DMS153 treated with DMSO at 0.1 percent for 48 hours (cell line): ENCODE data around the gene WFDC8.

Source experiments
- DNase-seq: peaks from one replicate; lab custom pipeline; 2025; ENCODE audit not compliant: unreplicated experiment; lab: John Stamatoyannopoulos, UW

The WFDC8 gene

DNA sequence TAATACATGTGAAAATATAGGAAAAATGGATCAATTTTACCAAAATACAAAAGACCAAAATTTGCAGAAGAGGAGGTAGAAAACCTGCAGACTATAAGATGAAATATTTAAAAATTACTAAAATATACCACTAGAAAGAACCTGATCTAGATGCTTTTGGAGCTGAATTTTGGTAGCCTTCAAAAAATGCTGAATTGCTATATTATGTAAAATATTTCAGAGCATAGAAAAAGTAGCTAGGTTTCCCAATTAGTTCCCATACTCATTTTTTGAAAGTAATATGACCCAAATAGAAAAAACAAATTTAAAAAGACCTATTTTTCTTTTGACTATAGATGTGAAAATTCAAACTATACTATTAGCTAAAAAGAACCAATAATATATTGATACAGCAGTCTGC lies 28.3 kb downstream of the WFDC8 start:
- DNase-seq, result no peak

DNA sequence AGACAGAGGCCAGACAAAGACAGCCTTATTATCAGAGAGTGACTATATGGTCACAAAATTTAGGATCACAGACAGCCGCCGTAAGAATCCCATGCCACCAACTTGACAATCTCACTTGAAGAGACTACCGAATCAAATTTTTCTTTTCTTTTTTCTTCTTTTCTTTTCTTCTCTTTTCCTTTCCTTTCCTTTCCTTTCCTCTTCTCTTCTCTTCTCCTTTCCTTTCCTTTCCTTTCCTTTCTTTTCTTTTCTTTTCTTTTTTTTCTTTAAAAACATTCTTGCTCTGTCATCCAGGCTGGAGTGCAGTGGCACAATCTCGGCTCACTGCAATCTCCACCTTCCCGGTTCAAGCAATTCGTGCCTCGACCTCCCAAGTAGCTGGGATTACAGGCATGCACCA lies 30.7 kb downstream of the WFDC8 start:
- no peak for DNase-seq

DNA sequence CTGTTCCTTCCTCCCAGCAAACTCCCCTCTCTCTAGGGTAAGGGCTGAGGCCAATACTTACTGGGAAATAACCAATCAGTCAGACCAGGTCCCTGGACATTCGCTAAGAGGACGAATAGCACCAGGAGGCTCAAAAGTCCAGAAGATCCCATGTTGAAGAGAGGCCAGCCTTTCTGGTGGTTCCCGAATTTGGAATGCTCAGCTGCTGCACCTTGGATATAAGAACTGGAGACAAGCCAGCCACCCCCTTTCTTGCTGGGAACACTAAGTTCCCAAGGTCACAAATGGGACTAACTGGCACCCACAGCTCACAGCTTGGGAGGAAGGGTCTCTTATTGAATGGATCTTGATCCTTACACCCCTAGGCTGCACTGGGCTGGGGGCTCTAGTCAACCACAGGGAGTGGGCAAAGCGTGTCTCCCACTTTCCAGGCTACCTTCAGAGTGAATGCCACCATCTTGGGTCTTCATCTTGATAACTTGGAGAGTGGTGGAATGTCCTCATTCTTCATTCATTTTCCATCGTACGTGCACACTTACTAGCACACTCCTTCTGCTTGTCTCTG lies 31.8 kb downstream of the WFDC8 start, which contains the start of gene EPPIN:
Gene EPPIN, minus strand, starts transcription at position 196 of the 565 bp plus-strand sequence. Its CDS starts 44 bp downstream, at position 152.
- DNase-seq, result no peak

DNA sequence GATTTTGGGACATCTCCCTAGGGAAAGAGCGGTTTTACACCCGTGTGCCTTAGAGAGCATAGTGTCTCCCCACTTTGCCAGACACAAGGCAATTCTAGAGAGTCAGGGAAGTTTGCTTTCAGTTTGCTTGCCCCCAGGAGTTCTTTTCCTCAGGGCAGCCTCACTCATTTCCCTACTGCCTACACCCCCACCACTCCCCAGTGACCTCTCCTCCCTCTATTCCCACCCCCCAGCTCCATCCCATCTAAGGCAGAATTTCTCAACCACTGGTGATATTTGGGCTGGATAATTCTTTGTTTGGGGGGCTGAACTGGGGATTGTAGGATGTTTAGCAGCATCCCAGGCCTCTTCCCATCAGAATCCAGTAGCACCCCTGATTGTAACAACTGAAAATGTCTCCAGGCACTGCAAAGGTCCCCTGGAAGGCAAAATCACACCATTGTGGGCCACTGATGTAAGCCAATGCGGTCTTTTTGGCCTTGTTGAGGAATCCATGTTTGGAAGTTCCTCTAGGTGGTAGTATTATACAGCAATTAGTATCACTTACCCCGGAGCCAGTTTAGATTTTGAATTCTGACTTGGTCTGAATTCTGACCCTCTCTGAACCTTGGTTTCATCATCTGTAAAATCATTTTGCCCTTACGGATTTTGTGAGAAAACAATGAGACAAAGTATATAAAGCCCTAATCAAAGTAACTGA lies 33.2 kb downstream of the WFDC8 start:
- no peak for DNase-seq

DNA sequence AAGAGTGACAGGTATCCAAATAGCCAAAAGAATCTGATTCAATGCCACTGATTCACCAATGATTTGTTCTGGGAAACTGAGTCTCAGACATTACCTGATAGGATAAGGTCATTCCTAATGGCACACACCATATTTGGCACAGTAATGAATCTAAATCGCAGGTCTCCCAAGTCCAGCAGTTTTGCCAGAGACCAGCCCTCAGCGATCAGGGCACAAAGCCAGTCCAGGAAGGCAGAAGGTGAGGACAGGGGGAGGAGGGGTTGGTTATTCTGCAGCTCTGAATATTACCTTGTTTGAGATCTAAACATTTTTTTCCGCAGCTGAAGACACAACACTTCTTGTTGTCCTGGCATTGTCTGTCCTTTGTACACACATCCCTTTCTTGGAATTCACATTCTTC lies 33.7 kb downstream of the WFDC8 start:
- DNase-seq, result no peak

DNA sequence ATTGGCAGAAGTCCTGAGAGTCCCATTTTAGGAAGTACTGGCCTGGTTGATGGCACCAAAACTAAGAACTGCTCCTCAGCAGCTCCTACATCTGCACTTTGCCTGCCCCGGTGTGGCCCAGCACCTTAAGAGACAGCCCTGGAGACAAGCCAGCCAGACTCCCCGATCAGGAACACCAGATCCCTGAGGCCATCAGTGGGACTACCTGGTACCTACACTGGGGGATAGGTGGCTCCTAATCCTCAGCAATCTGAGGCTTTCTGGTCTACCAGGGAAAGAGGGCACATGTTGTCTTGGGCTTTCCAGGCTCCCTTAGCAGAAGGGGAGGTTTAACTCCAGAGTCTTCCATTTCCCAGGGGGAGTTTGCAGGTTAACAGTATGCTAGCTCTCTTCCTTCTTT lies 39.7 kb downstream of the WFDC8 start, which contains the start of gene WFDC6:
Gene WFDC6, minus strand, starts transcription at position 101 of the 400 bp plus-strand sequence. Its CDS starts 75 bp downstream, at position 26.
- no peak for DNase-seq

DNA sequence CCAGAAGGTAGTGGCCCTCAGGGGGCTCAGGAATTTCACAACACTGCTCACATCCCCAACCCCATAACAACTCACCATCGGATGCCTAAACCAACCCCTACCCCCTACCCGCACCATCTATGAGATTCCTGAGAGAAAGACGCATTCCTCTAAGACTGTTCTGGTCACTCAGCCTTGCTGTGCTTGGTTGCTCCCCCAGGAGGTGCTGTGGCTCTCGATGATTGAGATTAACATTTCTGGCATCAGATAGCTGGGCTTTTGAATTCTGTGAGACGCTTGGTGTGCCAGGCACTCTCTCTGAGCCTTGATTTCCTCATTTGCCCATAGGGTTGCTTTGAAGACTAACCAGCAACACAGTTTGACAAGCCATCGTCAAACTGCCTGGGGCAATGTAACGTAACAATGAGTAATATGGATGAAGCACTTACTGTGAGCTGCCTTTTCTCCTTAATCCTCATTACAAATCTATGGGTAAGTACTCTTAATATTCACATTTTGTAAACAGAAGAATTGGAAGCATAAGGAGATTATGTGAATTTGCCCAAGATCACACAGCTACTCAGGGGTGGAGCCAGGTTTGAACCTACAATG lies 40.8 kb downstream of the WFDC8 start:
- DNase-seq, result no peak

DNA sequence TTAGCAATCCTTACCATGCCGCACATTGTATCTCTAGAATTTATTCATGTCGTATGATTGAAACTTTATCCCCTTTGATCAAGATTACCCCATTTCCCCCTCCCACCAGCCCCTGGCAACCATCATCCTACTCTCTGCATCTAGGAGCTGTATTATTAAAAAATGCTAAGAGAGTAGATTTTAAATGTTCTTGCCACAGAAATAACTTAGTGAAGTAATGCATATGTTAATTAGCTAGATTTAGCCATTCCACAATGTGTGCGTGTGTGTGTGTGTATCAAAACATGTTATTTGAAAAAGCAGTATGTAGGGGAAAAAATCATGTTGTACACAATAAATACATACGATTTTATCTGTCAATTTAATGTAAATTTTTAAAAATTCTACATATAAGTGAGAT lies 51.8 kb downstream of the WFDC8 start:
- DNase-seq, result no peak

DNA sequence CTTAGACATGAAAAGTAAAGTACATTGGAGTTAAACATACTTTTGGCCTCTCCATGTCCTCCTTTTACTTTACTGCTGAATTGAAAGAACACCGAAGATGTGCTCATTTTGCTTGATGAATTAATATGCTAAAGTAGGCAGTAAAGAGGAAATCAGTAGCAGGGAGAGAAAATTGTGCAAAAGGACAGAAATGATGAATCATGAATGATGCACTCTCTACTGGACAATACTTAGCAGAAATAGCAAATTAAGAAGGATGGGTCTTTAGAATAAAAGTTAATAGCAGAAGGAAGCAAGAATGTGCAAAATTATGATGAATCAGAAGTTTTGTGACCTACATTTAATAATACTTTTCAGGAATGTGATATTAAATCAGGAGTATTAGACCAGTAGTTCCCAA lies 55.3 kb downstream of the WFDC8 start:
- DNase-seq, result no peak

DNA sequence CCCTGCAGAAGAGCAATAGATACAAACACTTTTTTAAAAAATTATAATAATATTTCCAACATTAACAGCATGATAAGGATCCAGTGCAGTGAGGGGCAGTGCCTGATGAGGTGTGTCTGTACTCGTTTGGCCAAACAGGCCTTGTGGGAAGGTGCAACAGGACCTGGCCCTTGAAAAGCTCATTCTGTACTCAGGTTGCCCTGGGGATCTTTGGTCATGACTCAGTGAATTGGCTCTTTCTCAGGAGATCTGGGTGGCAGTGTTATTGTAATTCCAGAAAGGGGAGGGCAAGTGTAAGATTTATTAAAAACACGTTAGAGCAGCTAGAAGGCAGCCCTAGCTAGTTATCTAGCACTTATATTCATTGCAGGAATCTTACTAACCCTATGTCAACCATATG lies 60.8 kb downstream of the WFDC8 start:
- no peak for DNase-seq

DNA sequence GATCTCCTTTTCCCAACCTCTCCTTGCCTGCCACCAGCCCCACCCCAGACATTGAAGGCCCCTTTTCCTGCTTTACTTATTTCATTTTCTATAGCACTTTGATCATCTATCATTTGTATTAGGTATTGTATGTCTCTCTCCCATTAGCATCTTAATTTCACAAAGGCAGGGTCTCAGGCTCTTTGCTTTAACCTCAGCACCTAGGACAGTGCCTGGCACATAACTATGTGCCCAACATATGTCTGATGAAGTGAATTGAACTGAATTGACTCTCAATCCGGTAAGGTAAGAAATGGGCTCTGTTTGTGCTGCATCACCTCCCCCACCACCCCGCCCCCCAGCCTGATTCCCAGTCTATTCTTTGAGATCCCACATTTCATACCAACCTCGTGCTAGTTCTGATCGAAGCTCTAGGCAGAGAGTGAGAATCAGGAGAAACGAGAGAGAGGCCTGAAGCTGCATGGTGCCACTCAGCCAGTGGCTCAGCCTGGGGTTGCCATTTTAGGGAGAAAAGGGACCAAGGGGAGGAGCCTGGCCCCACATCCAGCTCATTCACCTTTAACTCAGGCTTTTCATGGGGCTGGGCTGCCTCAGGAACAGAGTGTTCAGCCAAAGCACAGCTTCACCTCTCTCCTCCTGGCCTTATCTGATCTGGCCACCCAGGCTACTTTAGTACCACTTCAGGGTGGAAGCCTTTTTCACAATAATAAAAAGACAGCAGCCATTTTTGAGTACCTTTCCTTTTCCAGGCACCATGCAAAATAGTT lies 63.8 kb downstream of the WFDC8 start, which contains the start of gene SPINT3:
Gene SPINT3, minus strand, starts transcription at position 476 of the 767 bp plus-strand sequence. Its CDS starts 14 bp downstream, at position 462.
- DNase-seq, result no peak

DNA sequence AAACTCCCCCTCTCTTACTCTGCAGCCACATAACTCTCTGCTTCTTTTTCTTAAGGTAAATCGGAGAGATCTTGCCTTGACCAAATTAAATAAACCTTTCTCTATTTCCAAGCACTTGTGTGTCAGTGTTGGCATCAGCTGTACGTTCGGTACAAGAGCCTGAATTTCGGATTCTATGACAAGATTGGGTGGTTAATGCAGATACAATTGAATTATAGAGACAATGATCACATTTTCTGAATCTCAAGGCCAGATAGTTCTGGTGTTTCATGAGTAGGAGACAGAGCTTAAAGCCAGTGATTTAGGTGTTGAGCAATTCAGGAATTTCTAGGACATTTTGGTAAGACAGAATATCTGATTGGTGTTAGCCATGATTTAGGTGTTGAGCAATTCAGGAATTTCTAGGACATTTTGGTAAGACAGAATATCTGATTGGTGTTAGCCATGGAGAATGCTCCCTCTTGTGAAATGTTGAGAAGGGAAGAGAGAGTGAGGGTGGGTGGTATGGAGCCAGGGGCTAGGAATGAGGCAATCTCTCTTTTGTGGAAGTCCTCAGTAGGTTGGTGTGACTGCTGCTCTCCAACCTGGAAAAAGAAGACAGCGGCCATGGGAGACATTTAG lies 68.7 kb downstream of the WFDC8 start:
- no peak for DNase-seq

DNA sequence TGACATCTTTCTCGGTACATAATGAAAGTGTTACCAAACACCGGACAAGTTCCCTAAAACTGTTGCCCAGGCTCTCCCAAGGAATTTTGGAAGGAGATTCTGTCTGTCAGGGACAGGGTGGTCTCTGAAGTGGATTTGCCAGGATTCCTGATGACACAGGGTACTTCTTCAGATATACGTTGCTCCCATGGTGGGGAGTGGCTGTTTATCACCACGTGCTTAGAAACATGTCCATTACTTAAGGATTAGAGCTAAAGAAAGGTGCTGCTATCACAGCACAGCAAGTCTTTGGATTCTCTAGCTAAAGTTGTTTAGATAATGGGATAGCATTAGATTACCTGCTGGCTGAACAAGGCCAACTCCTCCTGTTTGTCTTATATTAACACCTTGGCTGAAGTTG lies 70.0 kb downstream of the WFDC8 start:
- DNase-seq, result no peak

DNA sequence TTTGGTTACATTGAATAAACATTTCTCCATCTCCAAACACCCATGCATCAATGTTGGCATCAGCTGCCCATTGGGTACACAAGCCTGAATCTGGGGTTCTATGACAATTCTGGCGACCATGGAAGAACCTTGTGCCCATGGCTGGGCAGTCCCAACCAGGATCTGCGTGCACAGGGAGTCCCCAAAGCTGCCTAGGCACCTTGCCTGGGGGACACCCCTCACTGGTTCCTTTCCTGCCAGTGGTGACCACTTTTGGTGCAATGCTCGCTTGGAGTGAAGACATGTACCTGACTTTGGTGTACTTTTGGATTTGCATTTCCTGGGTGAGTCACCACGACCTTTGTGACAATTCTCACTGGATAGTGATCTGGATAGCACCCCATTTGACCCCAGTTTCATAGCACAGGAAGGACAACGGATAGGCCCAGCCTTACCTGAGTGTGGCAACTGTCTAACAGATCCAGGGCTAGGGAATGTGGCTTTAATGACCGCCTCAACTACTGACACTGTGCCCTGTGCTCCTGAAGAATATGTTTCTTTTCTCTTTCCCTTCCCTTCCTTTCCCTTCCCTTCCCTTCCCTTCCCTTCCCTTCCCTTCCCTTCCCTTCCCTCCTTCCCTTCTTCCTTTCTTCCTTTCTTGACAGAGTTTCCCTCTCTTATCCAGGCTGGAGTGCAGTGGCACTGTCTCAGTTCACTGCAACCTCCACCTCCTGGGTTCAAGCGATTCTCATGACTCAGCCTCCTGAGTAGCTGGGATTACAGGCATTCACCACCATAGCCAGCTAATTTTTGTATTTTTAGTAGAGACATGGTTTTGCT lies 70.8 kb downstream of the WFDC8 start:
- no peak for DNase-seq

DNA sequence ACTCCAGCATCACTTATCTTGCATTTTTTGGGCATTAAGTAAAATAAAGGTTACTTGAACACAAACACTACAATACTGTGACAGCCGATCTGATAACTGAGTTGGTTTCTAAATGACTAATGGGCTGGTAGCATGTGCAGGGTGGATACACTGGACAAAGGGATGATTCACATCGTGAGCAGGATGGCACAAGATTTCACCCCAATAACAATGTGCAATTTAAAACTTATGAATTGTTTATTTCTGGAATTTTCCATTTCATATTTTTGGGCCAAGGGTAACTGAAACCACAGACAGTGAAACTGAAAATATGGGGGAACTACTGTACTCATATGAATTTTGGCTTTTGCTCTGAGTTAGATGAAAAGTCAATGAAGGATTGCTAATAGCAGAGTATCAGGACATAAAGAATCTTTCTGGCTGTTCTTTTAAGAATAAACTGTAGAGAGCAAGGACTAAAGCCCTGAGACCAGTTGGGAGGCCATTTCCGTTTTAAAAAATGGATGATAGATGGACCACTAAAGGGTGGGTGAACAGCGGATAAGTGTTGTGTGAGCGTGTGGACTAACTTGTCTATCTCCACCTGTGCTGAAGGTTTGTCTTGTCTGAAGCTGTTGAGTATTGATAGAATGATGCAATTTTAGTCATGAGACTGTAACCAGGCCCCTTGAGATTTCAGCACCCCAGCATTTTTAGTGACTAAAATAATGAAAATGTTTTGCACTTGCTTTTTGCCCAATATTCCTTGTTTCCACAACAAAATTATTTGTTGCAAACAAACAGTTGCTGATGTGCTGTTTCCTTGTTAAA lies 71.9 kb downstream of the WFDC8 start:
- DNase-seq, result no peak

DNA sequence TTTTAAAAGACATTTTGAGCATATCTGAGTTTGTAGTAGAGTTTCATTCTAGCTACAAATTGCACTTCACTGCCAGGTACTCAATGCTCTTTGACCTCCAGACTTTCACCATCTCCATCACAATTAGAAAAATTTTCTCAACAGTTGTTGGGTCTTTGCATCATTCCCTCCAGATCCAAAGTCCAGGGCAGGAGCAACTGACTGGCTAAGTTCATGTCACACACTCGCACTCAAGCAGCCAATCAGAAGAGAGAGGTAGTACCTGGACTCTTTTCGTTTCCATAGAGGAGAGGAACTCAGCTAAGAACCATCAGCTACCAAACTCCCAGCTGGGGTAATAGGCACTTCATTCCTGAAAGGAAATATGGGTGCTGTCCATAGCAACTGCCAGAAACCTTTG lies 72.7 kb downstream of the WFDC8 start:
- no peak for DNase-seq

DNA sequence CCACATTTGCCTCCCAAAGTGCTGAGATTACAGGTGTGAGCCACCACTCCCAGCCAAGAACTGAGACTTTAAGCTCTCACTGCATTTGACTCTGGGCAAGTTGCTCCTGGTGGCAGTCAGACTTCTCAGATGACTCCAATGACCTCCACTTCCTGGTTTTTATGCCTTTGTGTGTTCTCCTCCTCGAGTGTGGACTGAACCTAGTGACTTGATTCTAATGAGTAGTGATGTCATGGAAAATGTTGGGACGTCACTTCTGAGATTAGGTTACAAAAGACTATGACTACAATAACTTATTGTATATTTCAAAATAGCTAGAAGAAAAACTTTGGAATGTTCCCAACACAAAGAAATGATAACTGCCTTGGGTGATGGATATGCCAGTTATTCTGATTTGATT lies 75.7 kb downstream of the WFDC8 start:
- DNase-seq, result no peak

DNA sequence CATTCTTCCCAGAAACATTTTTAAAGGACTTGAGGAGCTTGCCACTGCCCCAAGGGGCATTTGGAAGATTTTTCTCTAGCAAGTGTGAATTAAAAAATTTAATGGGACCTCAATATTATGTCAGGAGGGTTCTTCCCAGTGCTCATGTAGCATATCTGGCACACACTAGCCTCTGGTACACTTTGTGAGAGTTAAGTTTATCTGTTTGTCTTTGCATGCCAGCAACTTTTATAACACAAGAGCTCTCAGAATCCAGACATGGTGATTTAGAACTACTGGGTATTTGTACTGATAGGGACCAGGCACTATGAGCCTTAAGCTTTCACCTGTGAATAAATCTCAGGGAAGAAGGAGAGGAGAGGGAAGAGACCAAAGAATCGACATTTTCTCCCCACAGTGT lies 76.5 kb downstream of the WFDC8 start:
- no peak for DNase-seq
